IPS-11a (cell line): ENCODE results near the gene SSX7.
"Not testable (repeated sequence)": the region's sequence is repeated elsewhere in the genome, so short reads cannot be mapped to it uniquely, and the experiment has no call there.

Source experiments
- H3K4me3 ChIP-seq: one replicate; pipeline ENCODE4 v1.5.1; 2013; ENCODE audit warnings: low read depth, low read length, control low read depth

The SSX7 gene, protein sequence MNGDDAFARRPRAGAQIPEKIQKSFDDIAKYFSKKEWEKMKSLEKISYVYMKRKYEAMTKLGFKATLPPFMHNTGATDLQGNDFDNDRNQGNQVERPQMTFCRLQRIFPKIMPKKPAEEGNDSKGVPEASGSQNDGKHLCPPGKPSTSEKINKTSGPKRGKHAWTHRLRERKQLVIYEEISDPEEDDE

DNA sequence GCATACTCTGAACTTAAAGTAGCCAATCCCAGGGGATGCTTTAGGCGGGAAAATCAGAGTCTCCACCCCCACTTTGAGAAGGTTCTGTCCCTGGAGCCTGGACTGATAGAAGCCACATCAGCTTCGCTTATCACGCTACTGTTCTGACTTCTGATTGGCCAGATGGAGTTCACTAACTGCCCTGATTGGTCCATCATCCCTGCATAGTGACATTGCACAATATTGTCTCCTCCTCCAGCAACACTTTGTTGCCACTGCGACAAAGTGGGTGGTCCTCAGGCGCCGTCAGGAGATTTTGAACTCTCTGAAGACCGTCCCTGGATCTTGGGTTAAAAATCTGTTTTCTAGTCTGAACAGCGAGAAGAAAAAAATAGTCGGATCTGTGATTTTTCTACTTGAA lies at the start of gene SSX7:
Gene SSX7, minus strand, starts transcription at position 101 of the 400 bp plus-strand sequence. CDS start 1,428 bp downstream, outside the sequence.
- not testable (repeated sequence) for H3K4me3 ChIP-seq

DNA sequence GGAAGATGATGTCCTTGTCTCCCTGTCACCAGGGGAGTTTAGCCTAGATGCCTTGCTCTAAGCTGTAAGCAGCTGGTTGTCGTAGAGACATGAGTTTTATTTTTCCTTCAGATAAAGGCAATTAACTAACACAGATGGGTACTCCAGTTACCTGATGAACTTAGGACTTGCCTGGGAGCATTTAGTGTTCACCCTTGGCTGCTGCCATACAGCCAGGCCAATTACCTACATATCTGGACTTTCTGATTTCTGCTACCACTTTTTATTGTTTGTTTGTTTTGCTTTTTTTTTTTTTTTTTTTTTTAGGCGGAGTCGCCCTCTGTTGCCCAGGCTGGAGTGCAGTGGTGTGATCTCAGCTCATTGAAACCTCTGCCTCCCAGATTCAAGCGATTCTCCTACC lies 37.3 kb upstream of the SSX7 start:
- not testable (repeated sequence) for H3K4me3 ChIP-seq

DNA sequence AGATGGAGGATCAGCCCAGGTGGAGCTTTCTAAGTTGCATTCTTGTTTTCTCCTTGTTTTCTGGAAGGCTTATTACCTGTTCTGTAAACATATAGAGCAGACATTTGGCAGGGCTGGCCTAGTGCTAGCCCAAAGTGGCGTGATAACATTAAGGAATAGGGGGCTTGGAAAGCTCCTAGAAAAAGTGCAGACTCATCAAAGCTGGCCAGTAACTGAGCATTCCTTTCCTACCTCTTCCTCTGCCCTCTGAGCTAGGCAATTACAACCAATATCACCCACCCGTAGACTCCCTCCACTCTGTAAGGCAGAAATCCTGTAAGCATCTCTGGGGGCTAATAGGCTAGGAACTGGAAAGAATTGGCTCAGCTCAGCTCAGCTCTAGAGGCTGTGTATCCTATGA lies 7.5 kb upstream of the SSX7 start:
- not testable (repeated sequence) for H3K4me3 ChIP-seq

DNA sequence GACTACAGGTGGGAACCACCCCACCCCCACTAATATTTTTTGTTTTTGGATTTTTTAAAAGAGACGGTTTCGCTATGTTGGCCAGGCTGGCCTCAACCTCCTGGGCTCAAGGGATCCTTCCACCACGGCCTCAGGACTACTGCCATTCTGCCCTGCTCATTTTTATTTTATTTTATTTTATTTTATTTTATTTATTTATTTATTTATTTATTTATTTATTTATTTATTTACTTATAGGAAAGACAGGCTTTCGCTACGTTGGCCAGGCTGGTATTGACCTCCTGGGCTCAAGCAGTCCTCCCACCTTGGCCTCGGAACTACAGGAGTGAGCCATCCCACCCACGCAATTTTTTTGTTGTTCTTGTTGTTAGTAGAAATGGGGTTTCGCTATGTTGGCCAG lies 775 bp upstream of the SSX7 start:
- H3K4me3 ChIP-seq = not testable (repeated sequence)

- not testable (repeated sequence) for H3K4me3 ChIP-seq
Observed at GRCh38 chrX:52650676-52651075, 4.0 kb downstream of the SSX7 start.

DNA sequence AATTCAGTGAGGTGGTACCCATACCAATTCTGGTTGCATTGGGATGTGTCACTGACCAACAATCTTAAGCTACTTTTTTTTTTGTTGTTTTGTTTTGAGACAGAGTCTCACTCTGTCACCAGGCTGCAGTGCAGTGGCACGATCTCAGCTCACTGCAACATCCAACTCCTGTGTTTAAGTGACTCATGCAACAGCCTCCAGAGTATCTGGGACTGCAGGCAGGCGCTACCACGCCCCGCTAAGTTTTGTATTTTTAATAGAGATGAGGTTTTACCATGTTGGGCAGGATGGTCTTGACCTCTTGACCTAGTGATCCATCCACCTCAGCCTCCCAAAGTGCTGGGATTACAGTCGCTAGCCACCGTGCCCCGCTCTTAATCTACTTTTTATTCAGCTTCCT lies 5.7 kb downstream of the SSX7 start:
- H3K4me3 ChIP-seq = not testable (repeated sequence)

DNA sequence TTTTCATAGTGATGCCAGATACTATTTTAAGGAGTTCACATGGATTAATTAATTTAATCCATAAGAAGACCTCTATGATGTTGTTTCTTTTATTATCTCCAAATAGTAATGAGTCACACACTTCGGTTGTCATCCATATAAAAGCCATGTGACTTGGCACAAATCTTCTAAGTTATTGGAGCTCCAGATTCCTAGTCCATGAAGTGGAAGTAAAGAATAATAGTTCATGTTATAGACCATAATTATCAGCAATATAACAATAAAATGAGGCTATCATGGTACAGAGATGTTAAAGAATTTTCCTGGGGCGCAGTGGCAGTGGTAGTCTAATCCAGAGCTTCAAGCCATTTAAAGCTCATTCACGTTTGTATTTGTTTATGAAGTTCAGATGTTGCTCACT lies 26.2 kb downstream of the SSX7 start:
- not testable (repeated sequence) for H3K4me3 ChIP-seq

DNA sequence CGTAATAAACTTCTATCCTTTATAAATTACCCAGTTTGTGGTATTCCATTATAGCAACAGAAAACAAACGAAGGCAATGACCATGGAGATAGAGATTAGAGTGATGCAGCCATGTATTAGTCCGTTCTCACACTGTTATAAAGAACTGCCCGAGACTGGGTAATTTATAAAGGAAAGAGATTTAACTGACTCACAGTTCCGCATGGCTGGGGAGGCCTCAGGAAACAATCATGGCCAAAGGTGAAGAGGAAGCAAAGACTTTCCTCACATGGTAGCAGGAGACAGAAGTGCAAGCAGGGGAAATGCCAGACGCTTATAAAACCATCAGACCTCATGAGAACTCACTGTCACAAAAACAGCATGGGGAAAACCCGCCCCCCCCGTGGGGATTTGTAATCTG lies 34.0 kb downstream of the SSX7 start:
- H3K4me3 ChIP-seq = not testable (repeated sequence)

GRCh38 chrX:52608961-52609360 lies 45.7 kb downstream of the SSX7 start:
- no peak overlapping the region for H3K4me3 ChIP-seq

GRCh38 chrX:52603151-52603550 lies 51.5 kb downstream of the SSX7 start:
- not testable (repeated sequence) for H3K4me3 ChIP-seq

- no peak overlapping the region for H3K4me3 ChIP-seq
Observed at GRCh38 chrX:52598886-52599285, 55.8 kb downstream of the SSX7 start.

GRCh38 chrX:52594658-52595057 lies 60.0 kb downstream of the SSX7 start:
- no peak overlapping the region for H3K4me3 ChIP-seq
